Fibroblast of skin of right quadriceps (primary cell): ENCODE data around the gene HP1BP3.
A peak's percentile ranks its signal among the peaks of the same experiment; 100 is the strongest.
"Not testable (repeated sequence)": the region's sequence is repeated elsewhere in the genome, so short reads cannot be mapped to it uniquely, and the experiment has no call there.

Source experiments
- DNase-seq: peaks from one replicate; pipeline ENCODE4 v3.0.0-alpha.2; 2013

Gene HP1BP3, protein sequence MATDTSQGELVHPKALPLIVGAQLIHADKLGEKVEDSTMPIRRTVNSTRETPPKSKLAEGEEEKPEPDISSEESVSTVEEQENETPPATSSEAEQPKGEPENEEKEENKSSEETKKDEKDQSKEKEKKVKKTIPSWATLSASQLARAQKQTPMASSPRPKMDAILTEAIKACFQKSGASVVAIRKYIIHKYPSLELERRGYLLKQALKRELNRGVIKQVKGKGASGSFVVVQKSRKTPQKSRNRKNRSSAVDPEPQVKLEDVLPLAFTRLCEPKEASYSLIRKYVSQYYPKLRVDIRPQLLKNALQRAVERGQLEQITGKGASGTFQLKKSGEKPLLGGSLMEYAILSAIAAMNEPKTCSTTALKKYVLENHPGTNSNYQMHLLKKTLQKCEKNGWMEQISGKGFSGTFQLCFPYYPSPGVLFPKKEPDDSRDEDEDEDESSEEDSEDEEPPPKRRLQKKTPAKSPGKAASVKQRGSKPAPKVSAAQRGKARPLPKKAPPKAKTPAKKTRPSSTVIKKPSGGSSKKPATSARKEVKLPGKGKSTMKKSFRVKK

DNA sequence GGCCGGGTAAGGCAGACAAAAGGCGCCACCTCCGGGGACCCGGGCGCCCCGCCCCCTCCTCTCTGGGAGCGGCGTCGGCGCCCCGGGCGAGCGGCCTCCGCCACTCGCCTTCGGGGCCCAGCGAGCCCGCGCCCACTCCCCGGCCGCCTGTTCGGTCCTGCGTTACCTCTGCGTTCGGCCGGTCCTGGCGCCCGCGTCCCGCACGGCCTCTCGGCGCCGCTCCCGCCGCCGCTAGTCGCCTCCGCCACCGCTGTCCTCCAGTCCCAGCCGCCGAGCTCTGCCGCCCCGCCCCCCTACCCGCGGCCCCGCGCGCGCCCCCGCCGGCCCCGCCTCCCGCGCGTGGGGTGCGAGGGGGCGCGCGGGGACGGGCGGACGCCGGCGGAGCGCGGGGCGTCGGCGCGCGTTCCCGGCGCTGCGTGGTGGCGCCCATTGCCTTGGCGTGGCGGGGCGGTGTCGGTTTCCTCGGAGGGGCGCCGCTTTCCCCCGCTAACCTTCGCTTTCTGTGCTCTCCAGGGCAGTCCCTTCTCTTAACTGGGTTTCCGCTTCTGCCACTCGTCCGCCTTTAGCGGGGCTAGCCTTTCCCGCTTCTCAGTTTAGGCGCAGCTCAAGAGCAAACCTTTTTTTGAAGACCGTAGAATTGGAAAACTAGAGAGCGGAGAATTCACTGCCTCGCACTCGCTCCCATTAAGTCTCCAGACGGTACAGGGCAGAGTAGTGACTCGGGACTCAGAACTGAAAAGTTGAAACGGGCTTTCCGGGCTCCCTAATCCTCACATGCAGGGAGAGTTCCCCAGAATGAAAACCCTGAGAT, at the start of gene HP1BP3:
Gene HP1BP3, minus strand, starts transcription at position 279 of the 811 bp plus-strand sequence. CDS start 6,867 bp downstream, outside the sequence.
- DNase-seq = peak; percentile 73

DNA sequence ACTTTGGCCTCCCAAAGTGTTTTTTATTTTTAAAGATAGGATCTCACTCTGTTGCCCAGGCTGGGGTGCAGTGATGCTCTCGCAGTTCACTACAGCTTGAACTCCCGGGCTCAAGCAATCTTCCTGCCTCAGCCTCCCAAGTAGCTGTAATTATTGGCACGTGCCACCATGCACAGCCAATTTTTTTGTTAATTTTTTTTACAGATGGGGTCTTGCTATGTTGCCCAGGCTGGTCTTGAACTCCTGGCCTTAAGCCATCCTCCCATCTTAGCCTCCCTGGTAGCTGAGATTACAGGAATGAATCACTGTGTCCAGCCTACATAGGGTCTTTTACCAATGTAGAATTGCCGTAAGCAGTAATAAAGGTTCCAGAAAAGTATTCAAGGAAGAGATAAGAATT, 49.1 kb upstream of the HP1BP3 start:
- DNase-seq = no peak

DNA sequence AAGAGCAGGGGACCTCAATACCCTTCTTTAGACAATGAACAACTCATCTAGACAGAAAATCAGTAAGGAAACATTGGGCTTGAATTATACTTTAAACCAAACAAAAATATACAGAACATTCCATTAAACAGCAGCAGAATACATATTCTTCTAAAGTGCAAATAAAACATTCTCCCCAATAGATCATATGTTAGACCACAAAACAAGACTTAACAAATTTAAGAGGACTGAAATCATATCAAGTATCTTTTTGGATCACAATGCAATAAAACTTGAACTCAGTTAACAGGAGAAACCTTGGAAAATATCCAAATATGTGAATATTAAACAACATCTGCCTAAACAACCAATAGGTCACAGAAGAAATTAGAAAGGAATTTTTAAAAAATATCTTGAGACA, 47.7 kb upstream of the HP1BP3 start:
- DNase-seq = no peak

DNA sequence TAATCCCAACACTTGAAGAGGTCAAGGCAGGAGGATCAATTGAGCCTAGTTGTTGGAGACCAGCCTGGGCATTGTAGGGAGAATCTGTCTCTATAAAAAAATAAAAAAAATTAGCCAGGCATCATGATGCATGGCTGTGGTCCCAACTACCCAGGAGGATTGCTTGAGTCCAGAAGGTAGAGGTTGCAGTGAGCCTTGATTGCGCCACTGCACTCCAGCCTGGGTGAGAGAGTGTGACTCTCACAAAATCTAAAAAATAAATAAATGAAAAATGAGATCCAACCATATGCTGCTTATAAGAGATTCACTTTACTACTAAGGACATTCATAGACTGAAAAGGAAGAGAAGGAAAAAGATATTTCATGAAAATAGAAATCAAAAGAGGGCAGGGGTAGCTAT, 47.1 kb upstream of the HP1BP3 start:
- no peak for DNase-seq

DNA sequence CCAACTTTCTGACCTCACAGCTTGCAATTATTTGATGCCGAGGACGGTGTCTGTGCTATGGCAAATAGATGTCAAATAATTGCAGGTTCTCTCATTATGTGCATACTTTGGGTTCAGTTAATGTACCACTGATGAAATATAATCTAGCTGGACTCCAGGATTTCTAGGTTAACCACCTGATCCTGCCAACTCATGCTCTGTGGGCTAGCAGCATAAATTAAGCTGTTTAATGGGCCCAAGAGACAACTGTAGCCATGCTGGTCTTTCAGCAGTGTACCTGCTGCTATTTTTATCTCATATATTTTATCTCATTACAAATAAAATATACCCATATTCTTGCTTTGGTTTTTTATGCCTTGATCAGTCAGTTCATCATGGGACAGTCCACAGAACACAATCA, 43.3 kb upstream of the HP1BP3 start:
- DNase-seq = no peak

DNA sequence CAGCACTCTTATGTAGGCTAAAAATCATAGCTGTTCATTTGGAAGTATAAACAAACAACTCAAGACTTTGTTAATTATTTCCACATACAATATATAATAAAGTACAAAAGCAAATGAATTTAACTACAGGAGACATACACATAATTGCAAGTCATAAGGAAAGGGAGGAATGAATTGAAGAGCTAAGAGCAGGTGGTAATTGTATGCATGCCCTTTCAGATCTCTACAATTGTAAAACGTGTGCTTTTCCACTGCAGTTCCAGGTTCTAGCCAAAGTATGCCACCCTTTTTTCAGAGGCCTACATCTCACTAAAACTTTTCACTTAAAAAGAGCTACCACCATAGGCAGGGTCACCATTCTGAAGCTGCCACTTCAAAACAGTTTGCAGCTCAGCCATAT, 42.8 kb upstream of the HP1BP3 start:
- no peak for DNase-seq

DNA sequence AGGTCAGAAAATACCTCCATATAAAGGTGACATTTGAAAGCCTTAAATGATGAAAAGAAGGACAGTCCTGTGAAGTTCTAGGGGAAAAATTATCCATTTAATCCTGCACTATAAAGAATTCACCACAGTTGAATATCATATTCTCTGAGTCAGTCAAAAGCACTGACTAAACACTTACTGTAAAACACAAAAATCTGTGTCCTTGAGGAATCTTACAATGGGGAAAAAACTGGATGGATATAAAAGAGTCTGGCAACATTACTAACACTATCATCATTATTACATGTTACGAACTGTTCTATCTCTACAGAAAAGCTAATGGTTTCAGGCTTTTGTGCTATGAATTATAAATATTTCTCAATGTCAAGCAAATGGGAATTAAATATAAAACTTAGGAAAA, 42.4 kb upstream of the HP1BP3 start:
- DNase-seq = no peak

DNA sequence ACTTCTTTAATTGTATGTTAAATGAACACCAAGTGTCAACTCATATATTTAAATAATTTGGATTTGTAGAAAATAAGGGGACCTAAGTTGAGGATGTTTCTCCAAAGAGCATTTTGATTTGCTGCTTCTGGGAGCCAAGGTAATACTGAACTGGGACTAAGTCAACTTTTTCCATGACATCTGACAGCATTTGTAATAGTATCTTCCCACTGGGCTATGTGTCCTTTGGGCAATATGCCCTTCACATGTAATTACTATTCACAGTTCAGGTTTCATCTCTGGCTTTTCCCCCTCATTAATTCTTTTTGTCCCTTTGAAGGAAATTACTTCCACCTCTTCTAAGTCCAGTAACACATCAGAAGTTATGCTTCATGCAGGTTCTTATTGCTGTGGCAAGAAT, 36.7 kb upstream of the HP1BP3 start:
- no peak for DNase-seq

DNA sequence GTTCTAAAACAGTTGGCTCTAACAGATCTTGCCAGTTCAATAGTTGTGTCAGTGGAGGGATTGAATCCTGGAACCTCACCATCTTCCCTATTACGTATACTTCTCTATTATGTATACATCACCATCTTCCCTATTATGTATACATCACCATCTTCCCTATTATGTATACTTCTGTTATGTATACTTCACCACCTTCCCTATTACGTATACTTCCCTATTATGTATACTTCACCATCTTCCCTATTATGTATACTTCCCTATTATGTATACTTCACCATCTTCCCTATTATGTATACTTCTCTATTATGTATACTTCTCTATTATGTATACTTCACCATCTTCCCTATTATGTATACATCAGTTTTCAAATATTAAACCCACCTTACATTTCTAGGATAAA, 34.4 kb upstream of the HP1BP3 start:
- DNase-seq = no peak

DNA sequence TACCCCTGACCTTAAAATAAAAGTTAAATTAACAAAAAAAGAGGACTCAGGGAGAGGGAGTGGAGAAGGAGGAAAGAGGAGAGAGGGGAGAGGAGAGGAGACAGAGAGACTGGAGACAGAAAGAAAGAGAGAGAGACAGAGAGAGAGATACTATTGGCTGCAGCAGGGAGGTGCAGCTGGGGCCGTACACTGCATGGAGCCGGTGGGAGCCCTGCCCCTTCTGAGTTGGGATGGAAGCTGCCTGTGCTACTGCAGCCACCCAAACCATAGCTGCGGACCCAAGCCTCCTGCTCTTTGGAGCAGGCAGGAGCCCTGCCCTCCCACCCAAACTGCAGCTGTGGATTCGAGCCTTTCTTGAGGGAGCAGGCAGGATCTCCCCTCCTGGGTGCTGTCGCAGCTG, 32.7 kb upstream of the HP1BP3 start:
- DNase-seq = no peak

DNA sequence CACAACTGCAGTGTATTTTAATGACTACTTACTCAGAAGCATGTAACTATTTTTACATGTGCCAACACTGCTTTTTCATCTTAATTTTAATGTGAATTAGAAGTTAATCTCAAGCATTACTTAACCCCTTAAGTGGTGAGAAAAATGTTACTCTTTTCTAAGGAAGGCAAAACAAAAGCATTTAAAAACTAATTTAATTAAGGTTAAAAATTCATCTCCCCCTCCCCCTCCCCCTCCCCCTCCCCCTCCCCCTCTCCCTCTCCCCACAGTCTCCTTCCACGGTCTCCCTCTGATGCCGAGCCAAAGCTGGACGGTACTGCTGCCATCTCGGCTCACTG, 27.4 kb upstream of the HP1BP3 start:
- DNase-seq = no peak

DNA sequence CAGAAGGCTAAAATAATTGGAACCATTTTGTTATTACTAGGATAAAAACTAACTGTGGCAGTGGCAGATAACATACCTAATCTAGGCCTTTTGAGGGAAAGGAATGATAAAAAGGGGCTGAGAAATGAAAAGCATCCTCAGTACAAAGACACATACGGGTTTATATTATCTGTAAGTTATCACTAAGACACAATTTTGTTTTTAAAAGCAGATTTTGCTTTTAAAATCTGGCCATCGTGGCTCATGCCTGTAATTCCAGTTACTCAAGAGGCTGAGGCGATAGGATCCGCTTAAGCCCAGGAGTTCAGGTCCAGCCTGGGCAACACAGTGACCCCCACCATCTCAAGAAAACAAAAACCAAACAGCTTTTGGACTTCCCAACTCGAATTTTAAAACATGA, 24.8 kb upstream of the HP1BP3 start:
- no peak for DNase-seq

DNA sequence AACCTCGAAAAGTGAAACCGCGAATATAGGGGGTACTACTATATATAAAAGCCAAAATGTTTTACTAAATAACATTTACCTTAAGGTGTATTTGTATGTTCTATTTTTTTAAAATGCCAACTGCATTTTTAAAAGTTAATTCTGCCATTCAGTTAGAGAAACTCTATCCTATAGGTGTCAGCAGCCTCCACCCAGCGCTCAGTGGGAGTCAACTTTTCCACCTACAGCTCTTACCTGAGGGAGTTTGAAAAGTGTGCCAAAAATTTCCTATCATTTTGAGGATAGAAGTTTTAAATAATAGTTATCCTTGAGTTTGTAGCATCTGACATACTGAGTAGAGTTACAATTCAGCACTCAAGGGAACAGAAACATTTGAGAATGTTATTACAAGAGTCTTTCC, 6.1 kb upstream of the HP1BP3 start:
- no peak for DNase-seq

DNA sequence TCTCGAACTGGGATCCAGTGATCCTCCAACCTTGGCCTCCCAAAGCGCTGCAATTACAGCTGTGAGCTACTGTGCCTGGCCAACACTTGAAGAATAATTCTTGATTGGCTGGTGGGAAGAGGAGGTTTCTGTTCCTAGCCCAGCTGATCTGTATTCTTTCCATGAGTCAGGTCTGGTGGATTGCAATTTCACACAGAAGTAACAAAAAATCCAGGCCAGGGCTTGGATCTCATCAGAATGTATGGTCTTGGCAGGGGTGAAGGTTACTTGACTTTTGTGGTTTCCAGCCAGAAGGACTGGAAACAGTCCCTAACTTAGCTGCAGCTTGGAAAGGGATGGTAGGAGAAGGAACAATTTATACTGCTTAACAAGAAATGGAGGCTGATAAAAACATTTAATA, 5.1 kb upstream of the HP1BP3 start:
- peak; percentile 54 for DNase-seq

DNA sequence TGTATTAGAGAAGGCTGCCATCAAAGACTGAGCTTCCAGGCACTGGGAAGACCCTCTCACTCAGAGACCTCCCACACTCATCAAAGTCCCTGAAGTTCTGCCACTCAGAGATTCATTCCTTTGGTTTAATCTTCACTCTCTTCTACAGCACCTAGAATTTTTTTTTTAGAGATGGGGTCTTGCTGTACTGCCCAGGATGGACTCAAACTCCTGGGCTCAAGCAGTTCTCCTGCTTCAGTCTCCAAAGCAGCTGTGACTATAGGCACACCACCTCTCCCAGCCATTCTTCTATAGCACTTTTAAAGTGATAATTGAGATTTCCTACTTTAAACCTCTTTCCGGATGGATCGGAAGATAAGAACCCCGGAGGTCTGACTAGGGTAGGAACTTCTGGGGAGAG, 3.7 kb upstream of the HP1BP3 start:
- DNase-seq = no peak

DNA sequence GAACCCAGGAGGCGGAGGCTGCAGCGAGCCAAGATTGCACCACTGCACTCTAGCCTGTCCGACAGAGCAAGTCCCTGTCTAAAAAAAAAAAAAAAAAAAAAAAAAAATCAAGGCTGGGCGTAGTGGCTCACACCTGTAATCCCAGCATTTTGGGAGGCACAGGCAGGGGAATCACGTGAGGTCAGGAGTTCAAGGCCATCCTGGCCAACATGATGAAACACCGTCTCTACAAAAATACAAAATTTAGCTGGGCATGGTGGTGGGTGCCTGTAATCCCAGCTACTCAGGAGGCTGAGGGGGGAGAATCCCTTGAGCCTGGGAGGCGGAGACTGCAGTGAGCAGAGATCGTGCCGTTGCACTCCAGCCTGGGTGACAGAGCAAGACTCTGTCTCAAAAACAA, 2.5 kb upstream of the HP1BP3 start:
- not testable (repeated sequence) for DNase-seq

DNA sequence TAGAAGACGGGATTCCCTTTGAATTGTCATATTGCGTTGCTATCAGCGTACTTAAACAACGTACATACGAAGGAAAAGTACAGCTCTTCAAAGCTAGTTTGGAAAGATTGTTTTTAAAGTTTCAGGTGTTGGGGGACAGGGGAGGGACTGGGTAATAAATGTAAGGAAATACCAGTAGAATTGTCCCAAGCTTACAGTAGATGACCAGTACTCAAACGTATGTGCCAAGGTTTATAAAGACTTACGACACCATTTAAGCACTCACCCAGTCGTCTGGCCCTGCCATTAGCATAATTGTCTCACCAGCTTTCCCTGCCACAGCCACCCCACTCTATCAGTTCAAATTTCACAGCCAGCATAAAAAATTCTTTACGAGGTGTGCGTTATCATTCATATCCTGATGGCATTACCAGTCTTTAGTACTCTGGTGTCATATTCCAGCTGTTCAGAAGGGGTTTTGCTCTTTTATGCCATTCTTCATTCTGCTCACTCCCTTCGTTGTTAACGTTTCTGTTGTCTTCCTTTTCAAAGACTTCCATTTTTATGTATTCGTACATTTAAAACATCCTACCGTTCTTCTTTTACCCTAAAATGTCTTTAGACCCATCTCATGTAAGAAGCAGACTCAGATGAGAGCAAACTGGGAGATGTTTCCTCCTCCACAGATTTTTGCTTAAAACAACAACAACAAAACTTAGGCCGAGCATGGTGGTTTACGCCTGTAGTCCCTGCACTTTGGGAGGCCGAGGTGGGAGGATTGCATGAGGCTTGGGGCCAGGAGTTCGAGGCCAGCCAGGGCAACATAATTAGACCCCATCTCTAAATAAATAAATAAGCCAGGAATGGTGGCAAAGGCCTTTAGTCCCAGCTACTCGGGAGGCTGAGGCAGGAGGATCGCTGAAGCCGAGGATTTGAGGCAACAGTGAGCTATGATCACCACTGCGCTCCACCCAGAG, 1.0 kb upstream of the HP1BP3 start:
- peak; percentile 50 for DNase-seq

DNA sequence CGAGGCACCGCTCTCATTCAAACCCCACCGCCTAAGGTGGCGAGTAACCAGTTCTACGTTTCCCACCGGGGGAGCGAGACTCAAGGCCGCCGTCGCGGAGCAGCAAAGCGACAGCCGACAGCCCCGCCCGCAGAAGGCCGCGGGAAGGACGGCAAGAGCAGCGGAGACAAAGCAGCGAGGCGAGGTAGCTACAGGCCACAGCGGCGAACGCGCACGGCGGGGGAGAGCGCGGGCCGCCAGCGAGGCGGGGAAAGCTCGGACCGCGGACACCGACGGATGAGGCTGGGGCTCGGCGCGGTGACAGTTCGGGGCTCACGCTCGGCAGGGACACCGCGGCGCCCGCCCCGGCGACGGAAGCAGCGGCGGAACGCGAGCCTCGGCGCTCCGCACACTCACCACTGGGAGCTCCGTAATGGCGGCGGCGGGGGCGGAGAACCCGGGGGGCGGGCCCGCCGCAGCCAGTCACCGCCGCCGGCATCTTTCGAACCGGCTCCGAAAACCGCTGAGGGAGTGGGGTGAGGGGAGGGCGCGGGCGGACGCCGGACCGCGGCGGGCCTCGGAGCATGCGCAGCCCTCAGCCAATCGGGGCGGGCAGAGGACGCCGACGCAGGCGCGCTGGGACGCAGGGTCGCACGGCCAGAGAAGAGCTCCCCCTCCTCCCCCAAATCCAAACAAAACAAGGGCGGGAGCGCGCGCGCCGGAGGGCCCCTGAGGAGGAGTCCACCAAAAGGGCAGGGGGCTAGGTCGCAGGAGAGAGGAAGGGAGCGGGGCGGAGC, 666 bp downstream of the HP1BP3 start:
- peak; percentile 96 for DNase-seq

DNA sequence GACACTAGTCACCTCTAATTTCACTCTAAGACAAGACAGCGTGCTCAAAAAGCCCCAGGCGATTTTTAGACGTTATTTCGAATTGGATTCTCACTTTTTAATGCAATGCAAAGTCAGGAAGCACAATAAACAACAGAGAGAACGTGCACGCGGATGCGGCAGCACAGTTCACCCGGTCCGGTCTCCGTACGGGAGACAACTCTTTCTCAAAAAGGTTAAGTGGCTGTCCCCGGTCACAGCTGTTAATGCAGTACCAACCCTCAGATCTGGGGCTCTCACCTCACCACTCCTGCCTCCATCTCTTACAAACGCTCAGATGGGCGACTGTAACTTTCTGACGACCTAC, 1.2 kb downstream of the HP1BP3 start:
- no peak for DNase-seq

DNA sequence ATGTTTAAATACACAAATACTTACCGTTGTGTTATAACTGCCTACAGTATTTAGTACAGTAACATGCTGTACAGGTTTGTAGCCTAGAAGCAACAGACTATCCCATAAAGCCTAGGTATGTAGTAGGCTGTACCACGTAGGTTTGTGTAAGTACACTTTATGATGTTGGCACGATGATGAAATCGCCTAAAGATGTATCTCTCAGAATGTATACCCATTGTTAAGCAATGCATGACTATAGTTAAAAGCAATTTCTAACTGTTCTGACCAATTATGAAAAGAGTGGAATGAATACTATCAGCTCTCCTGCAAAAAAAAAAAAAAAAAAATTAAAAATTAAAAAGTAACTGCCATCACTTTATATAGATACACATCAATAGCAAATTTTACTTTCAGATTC, 11.4 kb downstream of the HP1BP3 start:
- no peak for DNase-seq

DNA sequence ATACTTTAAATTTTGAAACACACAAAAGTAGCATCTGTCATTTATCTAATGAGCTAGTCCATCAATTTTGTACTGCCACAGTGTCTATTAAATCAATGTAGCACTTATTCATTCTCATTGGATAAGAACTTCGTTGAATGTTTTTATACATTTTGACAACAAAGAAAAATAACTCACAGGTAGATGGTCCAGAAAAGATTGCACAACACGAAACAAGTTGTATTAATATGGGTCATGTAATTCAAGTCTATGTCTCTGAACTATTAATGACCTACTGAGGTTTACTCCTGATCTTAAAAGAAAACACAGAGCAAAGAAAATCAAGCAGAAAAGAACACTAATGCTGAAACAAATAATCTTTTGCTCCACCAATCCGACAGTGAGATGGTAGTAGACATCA, 15.3 kb downstream of the HP1BP3 start:
- DNase-seq = no peak
